Measurements from ENCODE around the gene KIAA1958.

DNA sequence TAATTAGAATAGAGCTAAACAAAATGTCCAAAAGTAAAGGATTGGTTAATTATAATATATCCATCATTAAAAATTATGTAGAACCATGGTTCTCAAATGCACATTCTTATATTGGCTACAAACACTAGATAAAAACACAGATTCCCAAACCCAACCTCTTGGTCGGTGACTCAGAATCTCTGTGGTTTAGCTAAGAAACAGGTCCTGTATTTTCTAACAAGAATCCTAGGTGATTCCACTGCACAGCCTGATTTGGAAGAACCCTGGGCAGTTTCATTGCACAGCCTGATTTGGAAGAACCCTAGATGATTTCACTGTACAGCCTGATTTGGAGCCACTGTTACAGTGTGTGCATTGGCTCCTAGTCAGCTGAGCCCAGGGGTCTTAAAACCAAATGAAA, 67.9 kb downstream of the KIAA1958 start:
- TF ChIP-seq FOXA1 (IDR thresholded peaks at IDR 0.05) (no peak), ARNT (IDR thresholded peaks at IDR 0.05) (no peak), LEF1 (IDR thresholded peaks at IDR 0.05; ENCODE audit: borderline replicate concordance) (no peak), TARDBP (IDR thresholded peaks at IDR 0.05) (no peak), HDGF (IDR thresholded peaks at IDR 0.05; ENCODE audit: borderline replicate concordance) (no peak), BHLHE40 (IDR thresholded peaks at IDR 0.05; ENCODE audit: borderline replicate concordance) (no peak), ZNF384 (IDR thresholded peaks at IDR 0.05) (no peak), ELF4 (IDR thresholded peaks at IDR 0.05) (no peak), FOXM1 (IDR thresholded peaks at IDR 0.05; ENCODE audit: borderline replicate concordance) (no peak), NFRKB (IDR thresholded peaks at IDR 0.05) (no peak), FOXK2 (IDR thresholded peaks at IDR 0.05) (no peak), CTBP1 (IDR thresholded peaks at IDR 0.05; ENCODE audit: borderline replicate concordance) (no peak), L3MBTL2 (conservative IDR thresholded peaks at IDR 0.05) (no peak)
